Progenitor cell of endocrine pancreas (in vitro differentiated cells): ENCODE results near the gene RNF113B. TPM values are rescaled to one million over a fixed set of nuclear protein-coding genes. Genes with fewer than 3 reads are reported as not detected.
A peak's percentile ranks its signal among the peaks of the same experiment; 100 is the strongest.

ENCODE experiments used
- DNase-seq: peaks from one replicate; pipeline ENCODE4 v3.0.0; 2021; ENCODE audit warnings: low spot score; ENCODE audit not compliant: unreplicated experiment
- H3K27ac Mint-ChIP-seq: 2 replicates; pipeline ENCODE4 v1.8.0; 2021; ENCODE audit warnings: mild to moderate bottlenecking, moderate library complexity, mixed read lengths
- H3K27me3 Mint-ChIP-seq: 2 replicates; pipeline ENCODE4 v1.8.0; 2021; ENCODE audit warnings: mixed read lengths
- H3K36me3 Mint-ChIP-seq: 2 replicates; pipeline ENCODE4 v1.8.0; 2022; ENCODE audit warnings: mixed read lengths; ENCODE audit not compliant: insufficient read depth
- H3K4me1 Mint-ChIP-seq: 2 replicates; pipeline ENCODE4 v1.8.0; 2021; ENCODE audit warnings: low read depth, mixed read lengths
- H3K4me3 Mint-ChIP-seq: 2 replicates; pipeline ENCODE4 v1.8.0; 2021; ENCODE audit warnings: low read depth, mild to moderate bottlenecking, moderate library complexity, mixed read lengths
- H3K9me3 Mint-ChIP-seq: 2 replicates; pipeline ENCODE4 v1.8.0; 2021; ENCODE audit warnings: low read depth, mixed read lengths
- CTCF ChIP-seq: fragments of 200-600 bp; sonication (generic); IDR thresholded peaks from one replicate; pipeline ENCODE4 v1.5.0; 2021; ENCODE audit warnings: antibody characterized with exemption, mild to moderate bottlenecking; ENCODE audit not compliant: unreplicated experiment
- total RNA-seq: library from RNA; stranded (reverse); gene quantifications from 2 replicates; pipeline ENCODE4 v1.2.1, GENCODE V29; 2021

The RNF113B gene
- total RNA-seq, 1 donor from 2014 or later = not detected

GRCh38 chr13:98184792-98185191 is 7.7 kb upstream of the RNF113B start:
- Mint-ChIP-seq H3K36me3 (peaks cover 6% of the 10 kb centered on the region), H3K4me1 (peaks cover 18% of the 10 kb centered on the region), H3K27ac (no peak overlapping the region), H3K4me3 (no peak overlapping the region), H3K9me3 (peaks cover 3% of the 10 kb centered on the region), H3K27me3 (no peaks in the 10 kb centered on the region)
- DNase-seq = no peak
- no peak for TF ChIP-seq CTCF

DNA sequence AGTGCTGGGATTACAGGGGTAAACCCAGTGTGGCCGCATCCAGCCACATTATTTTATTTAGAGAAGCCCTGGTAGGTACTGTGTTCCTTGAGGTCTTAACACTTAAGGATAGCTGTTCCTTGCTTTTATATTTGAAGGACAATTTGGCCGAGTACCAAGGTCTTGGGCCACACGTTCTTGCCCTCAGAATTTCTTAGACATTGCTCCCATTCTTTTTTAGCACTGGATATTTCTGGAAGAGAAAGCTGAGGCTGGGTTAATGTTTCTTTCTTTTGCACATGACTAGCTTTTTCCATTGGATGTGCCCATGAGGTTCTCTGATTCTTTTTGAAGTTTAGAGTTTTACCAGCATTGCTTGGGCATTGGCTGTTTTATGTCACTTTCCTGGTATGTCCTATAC is 5.5 kb upstream of the RNF113B start:
- TF ChIP-seq CTCF = no peak
- Mint-ChIP-seq H3K27ac (no peak overlapping the region), H3K27me3 (no peaks in the 10 kb centered on the region), H3K36me3 (peaks cover 19% of the 10 kb centered on the region), H3K4me3 (no peak overlapping the region), H3K9me3 (peaks cover 3% of the 10 kb centered on the region), H3K4me1 (peaks cover 17% of the 10 kb centered on the region)
- no peak for DNase-seq

- H3K27ac Mint-ChIP-seq = no peak overlapping the region
- H3K4me1 Mint-ChIP-seq = peaks cover 13% of the 10 kb centered on the region
- H3K4me3 Mint-ChIP-seq = no peak overlapping the region
These were observed 5.1 kb upstream of the RNF113B start for GRCh38 chr13:98182153-98182552.

GRCh38 chr13:98181111-98181815 is 4.2 kb upstream of the RNF113B start:
- Mint-ChIP-seq H3K4me3 (no peak overlapping the region), H3K4me1 (peaks cover 11% of the 10 kb centered on the region), H3K27ac (peak overlapping the region; percentile 30), H3K27me3 (no peaks in the 10 kb centered on the region), H3K36me3 (peaks cover 24% of the 10 kb centered on the region), H3K9me3 (peaks cover under 1% of the 10 kb centered on the region)
- no peak for DNase-seq
- no peak for TF ChIP-seq CTCF

More at GRCh38 chr13:98182153-98182552, 5.1 kb upstream of the RNF113B start:
- no peak for DNase-seq
- Mint-ChIP-seq H3K36me3 (peaks cover 20% of the 10 kb centered on the region), H3K9me3 (peaks cover 3% of the 10 kb centered on the region), H3K27me3 (no peaks in the 10 kb centered on the region)
- TF ChIP-seq CTCF = no peak

GRCh38 chr13:98180092-98180491 is 3.0 kb upstream of the RNF113B start:
- Mint-ChIP-seq H3K27me3 (no peaks in the 10 kb centered on the region), H3K9me3 (peaks cover 4% of the 10 kb centered on the region), H3K4me1 (peaks cover 17% of the 10 kb centered on the region)

More at GRCh38 chr13:98180092-98180491, 3.0 kb upstream of the RNF113B start:
- H3K36me3 Mint-ChIP-seq = peaks cover 28% of the 10 kb centered on the region
- H3K4me3 Mint-ChIP-seq = no peak overlapping the region
- TF ChIP-seq CTCF = no peak
- peak overlapping the region; percentile 76 for H3K27ac Mint-ChIP-seq
- no peak for DNase-seq
